HG03521 (cell line): ENCODE measurements around the gene SNAP91.
A peak's percentile ranks its signal among the peaks of the same experiment; 100 is the strongest.
"Not testable (repeated sequence)": the region's sequence is repeated elsewhere in the genome, so short reads cannot be mapped to it uniquely, and the experiment has no call there.

Experiments
- ATAC-seq: cut with Tn5 transposase; IDR thresholded peaks from one replicate; pipeline ENCODE4 v1.9.1; 2021; ENCODE audit warnings: mild to moderate bottlenecking, moderate library complexity; ENCODE audit not compliant: unreplicated experiment

Gene SNAP91

GRCh38 chr6:83551748-83552147, 157.2 kb downstream of the SNAP91 start:
- not testable (repeated sequence) for ATAC-seq

- not testable (repeated sequence) for ATAC-seq
Measured at GRCh38 chr6:83550482-83550881, 158.4 kb downstream of the SNAP91 start.

GRCh38 chr6:83546636-83547035, 162.3 kb downstream of the SNAP91 start:
- no peak for ATAC-seq

- ATAC-seq: no peak
Measured at GRCh38 chr6:83539678-83540077, 169.2 kb downstream of the SNAP91 start.

- ATAC-seq: no peak
Measured at GRCh38 chr6:83536647-83537589, 172.0 kb downstream of the SNAP91 start.

GRCh38 chr6:83536034-83536646, 172.8 kb downstream of the SNAP91 start:
- peak; percentile 51 for ATAC-seq

GRCh38 chr6:83518816-83519480, 190.0 kb downstream of the SNAP91 start:
- ATAC-seq: no peak

- no peak for ATAC-seq
Measured at GRCh38 chr6:83517500-83517899, 191.4 kb downstream of the SNAP91 start.

- no peak for ATAC-seq
Measured at GRCh38 chr6:83514866-83515466, 193.9 kb downstream of the SNAP91 start.

- ATAC-seq: no peak
Measured at GRCh38 chr6:83514466-83514865, 194.4 kb downstream of the SNAP91 start.

GRCh38 chr6:83511901-83512681, 196.8 kb downstream of the SNAP91 start, which contains the start of gene PRSS35:
TSS of gene PRSS35 (plus strand) at chr6:83512534. CDS start at chr6:83523442, 10,908 bp downstream.
- no peak for ATAC-seq

- no peak for ATAC-seq
Measured at GRCh38 chr6:83511266-83511665, 197.6 kb downstream of the SNAP91 start.

- ATAC-seq: no peak
Measured at GRCh38 chr6:83510791-83511190, 198.1 kb downstream of the SNAP91 start.

- ATAC-seq: no peak
Measured at GRCh38 chr6:83509441-83509840, 199.5 kb downstream of the SNAP91 start.

GRCh38 chr6:83505356-83505755, 203.5 kb downstream of the SNAP91 start:
- no peak for ATAC-seq
